Activated T-cell treated with anti-CD3 and anti-CD28 coated beads for 24 hours (primary cell): ENCODE data around the gene MRPL32.

Source experiments
- DNase-seq: peaks from one replicate; pipeline ENCODE4 v3.0.0-alpha.2; 2020; ENCODE audit warnings: low read depth

MRPL32 gene

GRCh38 chr7:42964849-42965805 lies 33.0 kb downstream of the MRPL32 start:
- DNase-seq: no peak

DNA sequence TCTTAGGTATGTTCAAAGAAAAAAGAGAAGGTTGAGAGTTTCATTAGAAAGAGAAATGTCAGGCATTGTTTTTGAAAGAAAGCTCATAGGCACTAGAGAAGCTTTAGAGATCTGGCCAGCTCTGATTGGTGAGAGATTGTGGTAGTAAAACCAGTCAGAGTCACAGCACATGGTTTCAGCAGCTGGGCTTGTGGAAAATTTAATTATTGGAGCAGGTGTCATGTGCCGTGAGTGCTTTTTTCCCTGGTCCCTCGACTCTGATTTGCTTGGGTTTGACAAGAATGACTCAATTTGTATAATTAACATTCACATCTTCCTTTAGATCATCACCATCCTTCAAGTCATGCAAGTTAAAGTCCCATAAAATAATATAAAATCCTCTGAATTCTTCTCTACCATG lies 35.2 kb downstream of the MRPL32 start:
- DNase-seq: no peak

DNA sequence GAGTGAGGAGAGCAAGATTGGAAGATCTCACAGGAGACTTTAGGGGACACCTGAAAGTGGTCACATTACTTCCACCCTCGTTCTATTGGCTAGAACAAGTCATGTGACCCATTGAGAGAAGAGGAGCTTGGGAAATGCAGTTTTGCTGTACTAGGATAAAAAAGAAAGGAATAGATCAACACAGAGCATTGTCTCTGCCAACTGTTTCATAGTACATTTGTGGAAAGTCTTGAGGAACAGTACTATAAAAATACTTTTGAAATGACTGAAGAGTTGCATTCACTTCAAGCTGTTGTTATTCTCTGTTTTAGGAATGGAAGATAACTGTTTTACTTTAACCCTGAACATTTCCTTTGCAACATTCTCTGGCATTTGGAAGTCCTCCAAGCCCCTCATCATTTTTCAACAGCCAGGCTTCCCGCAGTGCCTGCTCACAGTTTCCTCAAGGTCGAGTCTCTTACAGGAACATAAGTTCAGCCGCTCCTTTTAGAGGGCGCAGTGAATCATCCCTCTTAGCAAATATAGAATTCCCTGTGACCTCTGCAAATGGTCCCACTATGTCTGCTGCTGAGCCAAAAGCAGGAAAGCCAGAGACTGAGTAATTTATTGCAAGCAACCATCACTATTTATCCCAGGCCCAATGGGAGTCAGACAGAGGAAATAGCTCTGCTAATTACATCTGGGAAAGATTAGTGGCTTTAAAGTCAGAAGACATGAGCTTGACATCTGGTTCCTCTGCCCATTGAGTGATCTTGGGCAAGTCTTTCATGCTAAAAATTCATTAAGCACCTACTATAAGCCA lies 40.7 kb downstream of the MRPL32 start:
- DNase-seq: no peak

DNA sequence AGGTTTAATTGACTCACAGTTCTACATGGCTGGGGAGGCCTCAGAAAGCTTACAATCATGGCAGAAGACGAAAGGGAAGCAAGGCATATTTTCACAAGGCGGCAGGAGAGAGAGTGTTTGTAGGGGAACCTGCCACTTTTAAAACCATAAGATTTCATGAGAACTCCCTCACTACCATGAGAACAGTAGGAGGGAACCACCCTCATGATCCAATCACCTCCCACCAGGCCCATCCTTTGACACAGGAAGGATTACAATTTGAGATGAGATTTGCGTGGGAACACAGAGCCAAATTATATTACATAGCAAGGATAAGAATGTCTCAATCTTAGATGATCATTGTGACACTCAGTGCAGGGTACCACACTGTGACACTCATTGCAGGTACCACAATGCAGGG lies 44.2 kb downstream of the MRPL32 start:
- DNase-seq: no peak

GRCh38 chr7:42978496-42978895 lies 46.3 kb downstream of the MRPL32 start:
- no peak for DNase-seq

DNA sequence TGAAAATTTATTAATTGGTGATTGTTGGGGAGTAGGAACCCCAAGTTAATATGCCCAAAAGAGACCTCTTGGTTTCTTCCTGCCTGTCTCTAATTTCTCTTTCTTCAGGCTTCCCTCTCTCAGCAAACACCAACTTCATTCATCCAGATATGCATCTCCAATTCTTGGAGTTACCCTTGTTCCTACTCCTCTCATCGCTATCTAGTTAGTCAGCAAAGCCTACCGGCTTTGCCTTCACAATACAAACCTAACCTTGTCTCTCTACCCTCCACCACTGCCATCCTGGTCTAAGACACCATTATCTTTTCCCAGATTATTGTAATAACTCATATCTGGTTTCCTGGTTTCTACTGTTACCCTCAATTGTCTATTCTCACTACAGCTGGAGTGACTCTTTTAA lies 47.9 kb downstream of the MRPL32 start:
- no peak for DNase-seq

DNA sequence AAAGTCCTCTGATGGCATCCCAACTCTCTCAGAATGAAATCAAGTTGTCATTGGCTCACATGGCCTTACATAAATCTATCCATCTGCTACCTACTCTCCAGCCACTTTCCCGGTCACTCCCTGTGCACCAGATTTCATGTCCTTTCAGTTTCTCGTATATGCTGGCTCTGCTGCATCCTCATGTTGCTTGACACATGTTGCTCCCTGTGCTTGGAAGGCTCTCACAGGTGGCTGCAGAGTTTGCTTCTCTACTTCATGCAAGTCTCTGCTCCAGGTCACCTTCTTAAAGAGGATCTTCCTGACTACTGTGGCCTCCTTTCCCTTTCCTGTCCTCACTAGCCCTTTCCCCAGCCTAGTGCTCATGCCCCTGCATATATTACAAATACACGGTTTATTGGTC lies 48.3 kb downstream of the MRPL32 start:
- DNase-seq: no peak

DNA sequence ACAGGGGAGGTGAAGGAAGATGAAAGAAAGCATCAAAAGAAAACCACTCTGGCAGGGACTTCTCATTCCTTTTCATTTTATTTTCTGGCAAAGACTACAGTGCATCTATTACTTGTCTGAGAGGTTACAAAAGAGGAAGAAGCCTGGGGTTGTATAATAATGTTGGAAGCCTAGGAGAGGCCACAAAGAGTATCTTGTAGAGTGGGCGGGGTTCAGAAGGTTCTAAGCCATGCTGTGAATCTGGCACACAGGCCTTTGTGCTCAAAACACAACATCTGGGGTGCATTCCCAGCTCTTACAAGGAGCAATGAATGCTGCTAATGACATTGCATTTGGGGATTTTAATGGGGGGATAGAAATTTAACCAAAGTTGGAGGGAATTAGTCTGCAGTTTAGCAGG lies 49.4 kb downstream of the MRPL32 start:
- DNase-seq: no peak

- DNase-seq: no peak
Measured at GRCh38 chr7:42982604-42983115, 50.5 kb downstream of the MRPL32 start.

DNA sequence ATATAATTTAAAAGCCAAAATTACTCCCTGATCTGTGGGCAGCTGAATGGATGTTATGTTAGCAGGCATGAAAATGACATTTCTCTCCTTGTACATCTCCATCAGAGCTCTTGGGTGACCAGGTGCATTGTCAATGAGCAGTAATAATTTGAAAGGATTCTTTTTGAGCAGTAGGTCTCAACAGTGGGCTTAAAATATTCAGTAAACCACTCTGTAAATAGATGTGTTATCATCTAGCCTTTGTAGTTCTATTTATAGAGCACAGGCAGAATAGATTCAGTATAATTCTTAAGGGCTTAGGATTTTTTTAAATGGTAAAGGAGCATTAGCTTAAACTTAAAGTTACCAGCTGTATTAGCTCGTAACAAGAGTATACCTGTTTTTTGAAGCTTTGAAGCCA lies 52.0 kb downstream of the MRPL32 start:
- no peak for DNase-seq

- no peak for DNase-seq
Measured at GRCh38 chr7:42986213-42986612, 54.0 kb downstream of the MRPL32 start.

- DNase-seq: no peak
Measured at GRCh38 chr7:42986781-42987248, 54.6 kb downstream of the MRPL32 start.
